Transverse colon (tissue), 4 donors: ENCODE data around the gene LMAN1L.

Experiments
- POLR2A ChIP-seq: fragments of 450-650 bp; IDR thresholded peaks from one replicate; pipeline ENCODE4 v1.6.1; 2016; ENCODE audit warnings: antibody characterized with exemption, mild to moderate bottlenecking, moderate library complexity
- POLR2AphosphoS5 ChIP-seq, 3 donors: sonication (generic); formaldehyde crosslinking; IDR thresholded peaks; one replicate each; pipeline ENCODE4 v1.6.1; 2016; ENCODE audit warnings: antibody characterized with exemption in 3 of 3
- TF ChIP-seq, protein P1 (sequence below), 5 experiments: fragments of 200-600 bp in 3 of 5; fragments of 450-650 bp in 2 of 5; sonication (generic) in 3 of 5; IDR thresholded peaks; 1 replicate in 2 of 5; 2 replicates in 3 of 5; pipeline ENCODE4 v1.5.1; 2016 to 2017; ENCODE audit warnings: antibody characterized with exemption in 5 of 5, inconsistent platforms in 3 of 5, mild to moderate bottlenecking in 2 of 5, moderate library complexity in 1 of 5

DNA sequence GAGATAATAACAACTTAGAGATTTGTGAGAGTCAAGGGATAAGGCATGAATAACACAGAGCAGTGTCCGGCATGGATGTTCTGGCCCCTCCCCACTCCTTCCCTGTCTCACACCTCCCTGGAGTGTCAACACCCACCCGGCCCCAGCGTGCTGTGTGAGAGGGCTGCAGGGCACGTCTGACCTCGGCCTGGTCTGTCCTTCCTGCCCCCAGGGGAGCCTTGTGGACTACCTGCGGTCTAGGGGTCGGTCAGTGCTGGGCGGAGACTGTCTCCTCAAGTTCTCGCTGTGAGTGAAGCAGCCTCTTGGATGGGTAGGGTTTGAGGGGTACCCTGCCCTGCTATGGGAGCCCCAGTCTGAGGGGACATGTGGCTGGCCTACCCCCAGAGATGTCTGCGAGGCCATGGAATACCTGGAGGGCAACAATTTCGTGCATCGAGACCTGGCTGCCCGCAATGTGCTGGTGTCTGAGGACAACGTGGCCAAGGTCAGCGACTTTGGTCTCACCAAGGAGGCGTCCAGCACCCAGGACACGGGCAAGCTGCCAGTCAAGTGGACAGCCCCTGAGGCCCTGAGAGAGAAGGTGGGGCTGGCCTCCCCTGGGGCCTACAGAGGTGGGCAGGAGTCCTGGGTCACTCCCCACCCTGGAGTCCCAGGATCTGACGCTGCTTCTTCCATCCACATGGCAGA, 11.2 kb upstream of the LMAN1L start:
- TF ChIP-seq, protein P1, sequence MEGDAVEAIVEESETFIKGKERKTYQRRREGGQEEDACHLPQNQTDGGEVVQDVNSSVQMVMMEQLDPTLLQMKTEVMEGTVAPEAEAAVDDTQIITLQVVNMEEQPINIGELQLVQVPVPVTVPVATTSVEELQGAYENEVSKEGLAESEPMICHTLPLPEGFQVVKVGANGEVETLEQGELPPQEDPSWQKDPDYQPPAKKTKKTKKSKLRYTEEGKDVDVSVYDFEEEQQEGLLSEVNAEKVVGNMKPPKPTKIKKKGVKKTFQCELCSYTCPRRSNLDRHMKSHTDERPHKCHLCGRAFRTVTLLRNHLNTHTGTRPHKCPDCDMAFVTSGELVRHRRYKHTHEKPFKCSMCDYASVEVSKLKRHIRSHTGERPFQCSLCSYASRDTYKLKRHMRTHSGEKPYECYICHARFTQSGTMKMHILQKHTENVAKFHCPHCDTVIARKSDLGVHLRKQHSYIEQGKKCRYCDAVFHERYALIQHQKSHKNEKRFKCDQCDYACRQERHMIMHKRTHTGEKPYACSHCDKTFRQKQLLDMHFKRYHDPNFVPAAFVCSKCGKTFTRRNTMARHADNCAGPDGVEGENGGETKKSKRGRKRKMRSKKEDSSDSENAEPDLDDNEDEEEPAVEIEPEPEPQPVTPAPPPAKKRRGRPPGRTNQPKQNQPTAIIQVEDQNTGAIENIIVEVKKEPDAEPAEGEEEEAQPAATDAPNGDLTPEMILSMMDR (IDR thresholded peaks at IDR 0.05) = no peak
- TF ChIP-seq POLR2A (no peak), POLR2AphosphoS5 (IDR thresholded peaks at IDR 0.05) (no peak)
